Peyer's patch (tissue), 4 donors: ENCODE measurements around the gene HSD17B8. TPM values are rescaled to one million over a fixed set of nuclear protein-coding genes. Genes with fewer than 3 reads are reported as not detected.
A peak's percentile ranks its signal among the peaks of the same experiment; 100 is the strongest.

Source experiments
- DNase-seq, 3 donors: peaks; one replicate each; pipeline ENCODE4 v3.0.0-alpha.2; 2017 to 2019
- H3K27ac ChIP-seq, 4 donors: fragments of 200-600 bp; sonication (generic); one replicate each; pipeline ENCODE4 v1.5.1; 2016 to 2019
- H3K27me3 ChIP-seq, 2 donors: fragments of 200-600 bp; sonication (generic); one replicate each; pipeline ENCODE4 v1.5.1; 2019
- H3K36me3 ChIP-seq, 3 donors: fragments of 200-600 bp; sonication (generic); one replicate each; pipeline ENCODE4 v1.5.1; 2016 to 2019
- H3K4me1 ChIP-seq, 4 donors: fragments of 200-600 bp; sonication (generic); one replicate each; pipeline ENCODE4 v1.5.1; 2016 to 2019
- H3K4me3 ChIP-seq, 4 donors: fragments of 200-600 bp; sonication (generic); 1 replicate in 3 of 4; 2 replicates in 1 of 4; pipeline ENCODE4 v1.5.1; 2016 to 2019; ENCODE audit warnings: mild to moderate bottlenecking in 1 of 4
- H3K9me3 ChIP-seq, 4 donors: fragments of 200-600 bp; sonication (generic); one replicate each; pipeline ENCODE4 v1.5.1; 2016 to 2019; ENCODE audit warnings: mild to moderate bottlenecking in 1 of 4
- POLR2A ChIP-seq, 2 donors: fragments of 450-650 bp; IDR thresholded peaks; one replicate each; pipeline ENCODE4 v1.5.1; 2017; ENCODE audit warnings: antibody characterized with exemption in 2 of 2, mild to moderate bottlenecking in 2 of 2, moderate library complexity in 2 of 2
- total RNA-seq, 4 donors: library from RNA; depleted of rRNA; stranded (reverse); fragments of >200 nt; gene quantifications; one replicate each; pipeline ENCODE4 v1.1.0, GENCODE V29; 2016
- TF ChIP-seq, protein P1 (sequence below), 6 experiments: fragments of 450-650 bp in 4 of 6; fragments of 200-600 bp in 2 of 6; sonication (generic) in 1 of 6; IDR thresholded peaks; one replicate each; pipeline ENCODE4 v1.5.1; 2017 to 2019; ENCODE audit warnings: antibody characterized with exemption in 6 of 6, mild to moderate bottlenecking in 3 of 6, moderate library complexity in 1 of 6

Gene HSD17B8
- total RNA-seq, 4 donors from 2014 or later, result 26.4 to 58.0 (median 44.0) TPM

DNA sequence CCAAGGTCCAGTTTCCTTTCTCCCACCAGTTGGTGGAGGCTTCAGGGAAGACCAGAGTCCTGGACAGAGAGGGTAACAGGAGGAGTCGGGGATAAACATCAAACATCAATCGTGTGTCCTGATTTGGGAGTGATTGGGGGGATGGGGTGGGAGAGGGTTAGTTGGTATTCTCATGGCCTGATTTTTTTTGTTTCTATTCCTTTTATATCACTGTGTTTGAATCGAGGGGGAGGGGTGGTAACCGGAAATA is 365 bp upstream of the HSD17B8 start:
- Histone ChIP-seq H3K27me3 (no peaks in the 10 kb centered on the region), H3K4me1 (peaks cover 0 to 52% (median 27%) of the 10 kb centered on the region in 4 donors), H3K27ac (peak overlapping the region; percentile 72 to 84 (median 77)), H3K4me3 (peak overlapping the region in 3 of 4 donors; percentile 74 to 84 (median 84)), H3K9me3 (no peaks in the 10 kb centered on the region), H3K36me3 (peaks cover 0 to 19% (median 0%) of the 10 kb centered on the region in 3 donors)
- DNase-seq, result no peak
- TF ChIP-seq POLR2A (IDR thresholded peaks at IDR 0.05), result no peak
- TF ChIP-seq, protein P1, sequence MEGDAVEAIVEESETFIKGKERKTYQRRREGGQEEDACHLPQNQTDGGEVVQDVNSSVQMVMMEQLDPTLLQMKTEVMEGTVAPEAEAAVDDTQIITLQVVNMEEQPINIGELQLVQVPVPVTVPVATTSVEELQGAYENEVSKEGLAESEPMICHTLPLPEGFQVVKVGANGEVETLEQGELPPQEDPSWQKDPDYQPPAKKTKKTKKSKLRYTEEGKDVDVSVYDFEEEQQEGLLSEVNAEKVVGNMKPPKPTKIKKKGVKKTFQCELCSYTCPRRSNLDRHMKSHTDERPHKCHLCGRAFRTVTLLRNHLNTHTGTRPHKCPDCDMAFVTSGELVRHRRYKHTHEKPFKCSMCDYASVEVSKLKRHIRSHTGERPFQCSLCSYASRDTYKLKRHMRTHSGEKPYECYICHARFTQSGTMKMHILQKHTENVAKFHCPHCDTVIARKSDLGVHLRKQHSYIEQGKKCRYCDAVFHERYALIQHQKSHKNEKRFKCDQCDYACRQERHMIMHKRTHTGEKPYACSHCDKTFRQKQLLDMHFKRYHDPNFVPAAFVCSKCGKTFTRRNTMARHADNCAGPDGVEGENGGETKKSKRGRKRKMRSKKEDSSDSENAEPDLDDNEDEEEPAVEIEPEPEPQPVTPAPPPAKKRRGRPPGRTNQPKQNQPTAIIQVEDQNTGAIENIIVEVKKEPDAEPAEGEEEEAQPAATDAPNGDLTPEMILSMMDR (IDR thresholded peaks at IDR 0.05), result no peak

DNA sequence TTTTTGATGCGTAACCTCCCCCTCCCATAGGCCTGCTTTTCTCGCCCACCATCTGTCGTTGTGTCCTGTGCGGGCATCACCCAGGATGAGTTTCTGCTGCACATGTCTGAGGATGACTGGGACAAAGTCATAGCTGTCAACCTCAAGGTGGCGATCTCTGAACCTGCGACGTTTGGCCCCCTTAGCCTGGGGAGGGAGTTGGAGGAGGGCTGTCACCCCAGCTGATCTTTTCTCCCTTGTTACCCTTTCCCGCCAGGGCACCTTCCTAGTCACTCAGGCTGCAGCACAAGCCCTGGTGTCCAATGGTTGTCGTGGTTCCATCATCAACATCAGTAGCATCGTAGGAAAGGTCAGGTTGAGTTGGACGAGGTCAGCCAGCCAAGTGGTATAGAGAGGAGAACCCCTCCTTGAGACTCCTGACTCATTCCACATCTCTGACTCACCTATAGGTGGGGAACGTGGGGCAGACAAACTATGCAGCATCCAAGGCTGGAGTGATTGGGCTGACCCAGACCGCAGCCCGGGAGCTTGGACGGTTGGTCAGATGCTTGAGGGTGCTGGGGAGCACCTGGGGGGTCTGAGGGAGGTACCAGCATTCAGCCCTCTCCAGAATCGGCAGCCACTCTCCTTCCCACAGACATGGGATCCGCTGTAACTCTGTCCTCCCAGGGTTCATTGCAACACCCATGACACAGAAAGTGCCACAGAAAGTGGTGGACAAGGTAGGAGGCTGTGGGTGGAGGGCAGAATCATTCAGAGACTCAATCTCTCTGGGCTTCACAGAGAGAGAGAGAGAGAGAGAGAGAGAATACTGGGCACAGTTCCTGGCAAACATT is 954 bp downstream of the HSD17B8 start:
- H3K27me3 ChIP-seq, result no peaks in the 10 kb centered on the region
- TF ChIP-seq, protein P1 (IDR thresholded peaks at IDR 0.05), result no peak
- no peak for TF ChIP-seq POLR2A (IDR thresholded peaks at IDR 0.05)
- H3K36me3 ChIP-seq, result peaks cover 0 to 27% (median 0%) of the 10 kb centered on the region in 3 donors
- no peaks in the 10 kb centered on the region for H3K9me3 ChIP-seq
- H3K27ac ChIP-seq, result peak overlapping the region; percentile 72 to 84 (median 77)
- no peak for DNase-seq
- peaks cover 0 to 46% (median 23%) of the 10 kb centered on the region in 4 donors for H3K4me1 ChIP-seq
- peak overlapping the region; percentile 74 to 84 (median 83) for H3K4me3 ChIP-seq

DNA sequence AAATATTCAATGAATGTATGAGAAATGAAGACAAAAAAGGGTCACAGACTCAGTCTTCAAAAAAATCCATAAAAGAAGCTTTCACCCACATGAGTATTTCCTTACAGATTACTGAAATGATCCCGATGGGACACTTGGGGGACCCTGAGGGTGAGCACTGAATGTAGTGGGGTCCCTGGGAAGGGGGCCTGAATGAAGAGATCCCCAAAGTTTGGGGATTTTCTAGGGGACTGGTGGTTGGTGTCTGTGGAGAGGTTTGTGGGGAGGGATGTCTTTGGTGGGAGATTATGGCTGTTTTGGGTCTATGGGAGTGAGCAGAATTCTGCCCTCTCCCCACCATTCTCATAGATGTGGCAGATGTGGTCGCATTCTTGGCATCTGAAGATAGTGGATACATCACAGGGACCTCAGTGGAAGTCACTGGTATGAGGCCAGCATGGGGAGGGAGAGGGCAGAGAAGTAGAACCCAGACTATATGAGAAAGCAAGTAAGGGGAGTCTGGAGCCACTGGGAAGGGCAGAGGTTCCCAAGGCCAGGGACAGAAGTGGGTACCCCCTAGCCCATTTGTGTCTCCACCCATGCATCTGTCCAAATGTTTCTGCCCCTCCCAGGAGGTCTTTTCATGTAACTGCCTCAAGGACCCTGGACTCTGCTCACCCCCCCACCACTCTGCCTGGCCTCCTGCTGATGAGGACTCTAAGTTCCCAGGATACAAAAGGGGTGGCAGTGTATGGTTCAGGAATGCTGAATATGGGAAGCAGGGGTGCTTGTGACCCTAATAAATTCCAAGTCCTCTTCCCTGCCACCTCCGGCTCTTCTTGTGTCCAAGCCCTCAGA is 1.8 kb downstream of the HSD17B8 start:
- no peak for DNase-seq
- Histone ChIP-seq H3K4me1 (peaks cover 0 to 46% (median 21%) of the 10 kb centered on the region in 4 donors), H3K36me3 (peaks cover 0 to 31% (median 0%) of the 10 kb centered on the region in 3 donors), H3K27me3 (no peaks in the 10 kb centered on the region), H3K9me3 (no peaks in the 10 kb centered on the region), H3K27ac (no peak overlapping the region), H3K4me3 (no peak overlapping the region)
- TF ChIP-seq, protein P1 (IDR thresholded peaks at IDR 0.05), result no peak
- TF ChIP-seq POLR2A (IDR thresholded peaks at IDR 0.05), result no peak

DNA sequence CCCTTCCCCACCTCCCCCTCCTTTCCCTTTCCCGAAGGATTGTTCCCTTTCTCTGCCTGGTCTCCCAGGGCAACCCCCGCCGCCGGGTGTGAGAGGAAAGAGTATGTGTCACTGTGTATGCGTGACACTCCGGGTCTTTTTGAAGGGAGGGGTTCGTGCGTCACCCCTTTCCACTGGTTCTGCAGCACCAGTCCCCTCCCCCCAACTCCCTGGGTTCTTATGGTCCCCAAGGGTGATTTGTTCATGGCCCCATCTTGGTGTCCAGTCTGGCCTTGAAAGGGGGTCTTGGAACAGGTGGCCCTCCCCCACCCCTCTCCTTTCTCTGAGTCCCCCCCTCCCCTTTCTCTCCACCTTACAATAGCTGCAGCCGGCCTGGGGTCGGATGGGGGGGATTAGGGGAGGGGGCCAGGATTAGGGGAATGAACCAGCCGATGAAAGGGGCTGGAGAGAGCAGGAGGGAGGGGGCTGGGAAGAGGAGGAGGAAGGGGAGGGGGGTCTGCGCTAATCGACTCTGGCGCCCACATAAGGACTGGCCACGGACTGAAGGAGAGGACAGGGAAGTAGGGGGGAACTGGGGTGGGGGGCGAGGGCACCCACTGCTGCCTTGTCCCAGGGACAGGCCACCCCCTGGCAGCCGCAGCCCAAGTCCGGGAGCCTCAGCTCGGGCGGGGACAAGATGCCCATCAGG is 2.6 kb downstream of the HSD17B8 start:
- Histone ChIP-seq H3K27me3 (no peaks in the 10 kb centered on the region), H3K36me3 (peaks cover 0 to 39% (median 0%) of the 10 kb centered on the region in 3 donors), H3K9me3 (no peaks in the 10 kb centered on the region), H3K4me1 (peaks cover 0 to 38% (median 13%) of the 10 kb centered on the region in 4 donors), H3K27ac (peak overlapping the region in 3 of 4 donors; percentile 91 to 98 (median 94)), H3K4me3 (peak overlapping the region in 3 of 4 donors; percentile 82 to 89 (median 87))
- DNase-seq, result no peak
- TF ChIP-seq, protein P1 (IDR thresholded peaks at IDR 0.05), result no peak
- TF ChIP-seq POLR2A (IDR thresholded peaks at IDR 0.05), result no peak

DNA sequence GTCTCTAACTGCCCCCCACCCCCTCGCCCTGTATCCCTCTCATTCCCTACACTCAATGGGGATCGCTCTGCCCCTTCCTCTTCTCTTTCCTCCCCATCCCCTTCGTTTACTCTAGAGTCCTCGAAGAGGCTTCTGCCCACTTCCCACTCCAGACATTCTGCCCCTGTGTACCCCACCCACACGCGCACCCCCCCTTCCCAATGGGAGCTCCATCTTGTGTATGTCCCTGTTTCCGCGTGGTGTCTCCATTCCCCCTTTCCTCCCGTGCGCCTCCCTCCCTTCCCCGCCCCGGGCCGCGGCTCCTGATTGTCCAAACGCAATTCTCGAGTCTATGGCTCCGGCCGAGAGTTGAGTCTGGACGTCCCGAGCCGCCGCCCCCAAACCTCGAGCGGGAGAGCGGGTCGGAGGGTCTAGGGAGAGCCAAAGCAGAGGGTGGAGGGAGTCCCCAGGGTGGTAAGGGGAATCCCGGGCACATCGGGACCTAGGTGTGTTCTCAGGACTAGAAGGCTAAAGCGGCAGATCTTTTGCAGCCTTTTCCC is 3.2 kb downstream of the HSD17B8 start:
- Histone ChIP-seq H3K36me3 (peaks cover 0 to 32% (median 0%) of the 10 kb centered on the region in 3 donors), H3K4me3 (peak overlapping the region; percentile 82 to 89 (median 88)), H3K4me1 (peaks cover 0 to 35% (median 12%) of the 10 kb centered on the region in 4 donors), H3K27me3 (no peaks in the 10 kb centered on the region), H3K9me3 (no peaks in the 10 kb centered on the region), H3K27ac (peak overlapping the region; percentile 91 to 98 (median 94))
- no peak for TF ChIP-seq POLR2A (IDR thresholded peaks at IDR 0.05)
- TF ChIP-seq, protein P1 (IDR thresholded peaks at IDR 0.05), result no peak
- peak in 2 of 3 donors; percentile 63 to 75 for DNase-seq
